OCI-LY7 (cell line): ENCODE measurements around the gene HID1. TPM values are rescaled to one million over a fixed set of nuclear protein-coding genes. Genes with fewer than 3 reads are reported as not detected.

Source experiments
- BruUV-seq: library from RNA; stranded (reverse); fragments of 400-500 nt; replicated peaks from 2 replicates; lab custom pipeline; 2021; lab: Mats Ljungman, UMichigan
- CTCF ChIA-PET: fragments of 300-600 bp; sonication (Branson Sonifier 250); formaldehyde crosslinking; loops from one replicate; lab custom pipeline; 2022; ENCODE audit warnings: antibody characterized with exemption; ENCODE audit not compliant: unreplicated experiment; lab: Charles Lee
- POLR2A ChIA-PET: fragments of 300-600 bp; sonication (Branson Sonifier 250); formaldehyde crosslinking; loops from one replicate; lab custom pipeline; 2022; ENCODE audit warnings: antibody characterized with exemption; lab: Charles Lee
- DNase-seq: peaks from one replicate; pipeline ENCODE4 v3.0.0-alpha.2; 2015; ENCODE audit warnings: low spot score
- H2AFZ ChIP-seq: fragments of 200-600 bp; sonication (generic), shearing (Covaris generic); 2 replicates; pipeline ENCODE4 v1.6.1; 2014; ENCODE audit warnings: mild to moderate bottlenecking, antibody characterized with exemption, low read length, moderate library complexity
- H3K27ac ChIP-seq: fragments of 200-600 bp; sonication (generic); 2 replicates; pipeline ENCODE4 v1.5.1; 2014; ENCODE audit warnings: mixed run types, low read depth, mild to moderate bottlenecking, moderate library complexity, low read length, inconsistent platforms; ENCODE audit not compliant: poor library complexity, severe bottlenecking
- H3K36me3 ChIP-seq: fragments of 200-600 bp; sonication (generic); 2 replicates; pipeline ENCODE4 v1.6.1; 2014; ENCODE audit warnings: mild to moderate bottlenecking, antibody characterized with exemption, low read length, moderate library complexity, mixed read lengths; ENCODE audit not compliant: insufficient read depth
- H3K4me1 ChIP-seq: fragments of 200-600 bp; sonication (generic); 2 replicates; pipeline ENCODE4 v1.5.1; 2014; ENCODE audit warnings: mild to moderate bottlenecking, low read length; ENCODE audit not compliant: insufficient read depth, poor library complexity, severe bottlenecking
- H3K4me2 ChIP-seq: fragments of 200-600 bp; sonication (generic); 2 replicates; pipeline ENCODE4 v1.6.1; 2014; ENCODE audit warnings: mild to moderate bottlenecking, low read length
- H3K4me3 ChIP-seq: fragments of 200-600 bp; sonication (generic); 2 replicates; pipeline ENCODE4 v1.5.1; 2014; ENCODE audit warnings: mild to moderate bottlenecking, low read depth, low read length; ENCODE audit not compliant: poor library complexity, severe bottlenecking
- H3K79me2 ChIP-seq: fragments of 200-600 bp; sonication (generic); 2 replicates; pipeline ENCODE4 v1.6.1; 2016; ENCODE audit warnings: low read depth, mild to moderate bottlenecking, low read length, moderate library complexity, mixed read lengths; ENCODE audit not compliant: insufficient read depth
- H3K9me2 ChIP-seq: fragments of 200-600 bp; sonication (generic); 2 replicates; pipeline ENCODE4 v1.6.1; 2016; ENCODE audit warnings: mild to moderate bottlenecking, low read length, mixed read lengths; ENCODE audit not compliant: insufficient read depth
- H3K9me3 ChIP-seq: fragments of 200-600 bp; sonication (generic); 2 replicates; pipeline ENCODE4 v1.6.1; 2014; ENCODE audit warnings: mild to moderate bottlenecking, mixed run types, low read length, mixed read lengths
- H4K20me1 ChIP-seq: fragments of 200-600 bp; sonication (generic); 2 replicates; pipeline ENCODE4 v1.6.1; 2014; ENCODE audit warnings: mild to moderate bottlenecking, antibody characterized with exemption, low read length, moderate library complexity, mixed read lengths; ENCODE audit not compliant: insufficient read depth
- CTCF ChIP-seq: fragments of 200-600 bp; sonication (generic); conservative IDR thresholded peaks from 2 replicates; pipeline ENCODE4 v1.5.1; 2014; ENCODE audit warnings: mild to moderate bottlenecking, antibody characterized with exemption, low read length, moderate library complexity, mixed read lengths
- EZH2phosphoT487 ChIP-seq: fragments of 200-600 bp; sonication (generic); IDR thresholded peaks from 2 replicates; pipeline ENCODE4 v1.6.1; 2018; ENCODE audit warnings: low read depth, borderline replicate concordance, mild to moderate bottlenecking, mixed run types, antibody characterized with exemption, low read length, moderate library complexity, mixed read lengths
- intact Hi-C: fragments of 100-400 bp; cut with micrococcal nuclease; formaldehyde crosslinking; loops from one replicate; pipeline ENCODE4 v1.10.0; 2022; ENCODE audit not compliant: unreplicated experiment
- total RNA-seq, 2 experiments: library from RNA; depleted of rRNA in 1 of 2; stranded (reverse); fragments of >200 nt in 1 of 2; shearing (Covaris generic) in 1 of 2; gene quantifications; 2 replicates each; pipeline ENCODE4 v1.2.3, GENCODE V29; 2014 to 2022

The HID1 gene
- total RNA-seq, 2 experiments from 2014 or later: 0.35 to 8.5 TPM

- BruUV-seq: no TSS peak
- no peak for TF ChIP-seq CTCF
- no peak for TF ChIP-seq EZH2phosphoT487
- Histone ChIP-seq H3K4me2 (no peak overlapping the region), H3K36me3 (no peaks in the 10 kb centered on the region), H3K9me2 (no peaks in the 10 kb centered on the region), H3K4me3 (no peak overlapping the region), H3K79me2 (no peaks in the 10 kb centered on the region), H3K27ac (no peak overlapping the region), H2AFZ (no peak overlapping the region), H4K20me1 (no peaks in the 10 kb centered on the region), H3K4me1 (peaks cover 5% of the 10 kb centered on the region), H3K9me3 (no peaks in the 10 kb centered on the region)
- intact Hi-C loops: no loop called here
- ChIA-PET CTCF (no interaction called here), POLR2A (interaction anchor here (0.8 to 1.1 kb wide), 2 partner anchors 14 to 20 kb away, joined by 3 to 4 read pairs; partner anchors contain the start of gene OTOP2)
- DNase-seq: no peak
These were observed 28.6 kb downstream of the HID1 start for GRCh38 chr17:74943808-74944522.

- no peak overlapping the region for H3K4me2 ChIP-seq
- H4K20me1 ChIP-seq: no peaks in the 10 kb centered on the region
- H3K27ac ChIP-seq: no peak overlapping the region
- intact Hi-C loops: no loop called here
- CTCF ChIA-PET: no interaction called here
- H3K36me3 ChIP-seq: no peaks in the 10 kb centered on the region
- no TSS peak for BruUV-seq
- no peak for DNase-seq
- H3K4me3 ChIP-seq: no peak overlapping the region
- no peaks in the 10 kb centered on the region for H3K9me3 ChIP-seq
- POLR2A ChIA-PET: no interaction called here
- no peaks in the 10 kb centered on the region for H3K79me2 ChIP-seq
- no peak overlapping the region for H2AFZ ChIP-seq
- H3K4me1 ChIP-seq: peaks cover 5% of the 10 kb centered on the region
- H3K9me2 ChIP-seq: no peaks in the 10 kb centered on the region
- no peak for TF ChIP-seq CTCF
- TF ChIP-seq EZH2phosphoT487: no peak
These were observed 31.3 kb downstream of the HID1 start for GRCh38 chr17:74941128-74941725.
